HCT116 (cell line): ENCODE data around the gene NDUFV3.

ENCODE experiments used
- EZH2 ChIP-seq: fragments of 200-600 bp; sonication (generic); IDR thresholded peaks from 2 replicates; pipeline ENCODE4 v1.6.1; 2017; ENCODE audit warnings: antibody characterized with exemption, mixed run types
- EZH2phosphoT487 ChIP-seq: fragments of 200-600 bp; IDR thresholded peaks from 2 replicates; pipeline ENCODE4 v1.6.1; 2018; ENCODE audit warnings: antibody characterized with exemption, borderline replicate concordance
- FOSL1 ChIP-seq: IDR thresholded peaks from 2 replicates; pipeline ENCODE4 v1.6.1; 2012; ENCODE audit warnings: low read depth
- POLR2A ChIP-seq: IDR thresholded peaks from 2 replicates; pipeline ENCODE4 v1.7.0; 2011; ENCODE audit warnings: borderline replicate concordance; ENCODE audit not compliant: insufficient read depth, insufficient read length; ENCODE audit errors: extremely low read depth
- POLR2AphosphoS5 ChIP-seq: IDR thresholded peaks from 2 replicates; pipeline ENCODE4 v1.6.1; 2011; ENCODE audit warnings: mild to moderate bottlenecking, low read depth, low read length, moderate library complexity
- RAD21 ChIP-seq: IDR thresholded peaks from 2 replicates; pipeline ENCODE4 v1.6.1; 2012; ENCODE audit warnings: low read depth, mild to moderate bottlenecking
- SIN3A ChIP-seq: IDR thresholded peaks from 2 replicates; pipeline ENCODE4 v1.6.1; 2012; ENCODE audit warnings: low read depth
- SP1 ChIP-seq: IDR thresholded peaks from 2 replicates; pipeline ENCODE4 v1.6.1; 2012; ENCODE audit warnings: low read depth
- SRF ChIP-seq: IDR thresholded peaks from 2 replicates; pipeline ENCODE4 v1.6.1; 2012; ENCODE audit warnings: low read depth
- YY1 ChIP-seq: IDR thresholded peaks from 2 replicates; pipeline ENCODE4 v1.6.1; 2011; ENCODE audit warnings: low read length, low read depth, moderate library complexity, mild to moderate bottlenecking; ENCODE audit not compliant: insufficient replicate concordance; ENCODE audit errors: extremely low read depth
- ZFX ChIP-seq: fragments of 450-650 bp; IDR thresholded peaks from 2 replicates; pipeline ENCODE4 v1.6.1; 2017
- TF ChIP-seq, protein P1 (sequence below), 3 experiments: fragments of 200-600 bp in 1 of 3; sonication (generic) in 1 of 3; IDR thresholded peaks in 2 of 3; conservative IDR thresholded peaks in 1 of 3; 2 replicates each; pipeline ENCODE4 v1.5.1; 2012 to 2017; ENCODE audit warnings: low read depth in 2 of 3, low read length in 2 of 3, antibody characterized with exemption in 1 of 3, borderline replicate concordance in 1 of 3, control low read depth in 1 of 3, mild to moderate bottlenecking in 1 of 3, mixed read lengths in 1 of 3, mixed run types in 1 of 3, moderate library complexity in 1 of 3; ENCODE audit not compliant: insufficient read depth in 1 of 3

DNA sequence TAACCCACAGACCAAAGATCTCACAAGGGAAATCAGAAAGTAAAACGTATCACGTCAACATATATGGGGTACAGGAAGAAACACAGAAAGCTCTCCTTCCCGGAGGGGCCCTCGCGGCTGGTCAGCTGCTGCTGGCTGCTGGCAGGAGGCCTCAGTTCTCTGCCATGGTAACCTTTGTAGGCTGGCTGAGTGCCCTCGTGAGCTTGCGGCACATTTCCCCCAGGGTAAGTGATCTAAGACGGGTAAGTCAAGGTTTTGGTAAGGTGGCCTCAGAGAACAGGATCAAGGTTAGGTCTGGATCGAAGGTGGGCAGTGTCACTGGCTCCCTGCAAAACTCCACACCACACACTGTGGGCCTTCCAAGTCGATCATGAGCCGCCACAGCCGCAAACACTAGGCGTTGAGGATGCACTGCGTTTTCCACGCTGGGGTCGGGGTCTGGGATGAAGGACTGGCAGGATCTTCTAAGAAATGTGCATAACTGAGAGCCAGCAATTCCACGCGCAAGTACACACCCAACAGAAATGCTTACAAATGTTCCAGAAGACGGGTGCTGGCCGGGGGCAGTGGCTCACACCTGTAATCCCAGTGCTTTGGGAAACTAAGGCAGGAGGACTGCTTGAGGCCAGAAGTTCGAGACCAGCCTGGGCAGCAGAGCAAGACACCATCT lies 47.7 kb upstream of the NDUFV3 start:
- TF ChIP-seq, protein P1, sequence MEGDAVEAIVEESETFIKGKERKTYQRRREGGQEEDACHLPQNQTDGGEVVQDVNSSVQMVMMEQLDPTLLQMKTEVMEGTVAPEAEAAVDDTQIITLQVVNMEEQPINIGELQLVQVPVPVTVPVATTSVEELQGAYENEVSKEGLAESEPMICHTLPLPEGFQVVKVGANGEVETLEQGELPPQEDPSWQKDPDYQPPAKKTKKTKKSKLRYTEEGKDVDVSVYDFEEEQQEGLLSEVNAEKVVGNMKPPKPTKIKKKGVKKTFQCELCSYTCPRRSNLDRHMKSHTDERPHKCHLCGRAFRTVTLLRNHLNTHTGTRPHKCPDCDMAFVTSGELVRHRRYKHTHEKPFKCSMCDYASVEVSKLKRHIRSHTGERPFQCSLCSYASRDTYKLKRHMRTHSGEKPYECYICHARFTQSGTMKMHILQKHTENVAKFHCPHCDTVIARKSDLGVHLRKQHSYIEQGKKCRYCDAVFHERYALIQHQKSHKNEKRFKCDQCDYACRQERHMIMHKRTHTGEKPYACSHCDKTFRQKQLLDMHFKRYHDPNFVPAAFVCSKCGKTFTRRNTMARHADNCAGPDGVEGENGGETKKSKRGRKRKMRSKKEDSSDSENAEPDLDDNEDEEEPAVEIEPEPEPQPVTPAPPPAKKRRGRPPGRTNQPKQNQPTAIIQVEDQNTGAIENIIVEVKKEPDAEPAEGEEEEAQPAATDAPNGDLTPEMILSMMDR (IDR thresholded peaks at IDR 0.05 in 2 of 3, conservative IDR thresholded peaks at IDR 0.05 in 1 of 3; ENCODE audit: borderline replicate concordance in 1 of 3, insufficient read depth in 1 of 3, low read depth in 2 of 3, low read length in 2 of 3), result no peak
- TF ChIP-seq POLR2AphosphoS5, result no peak
- TF ChIP-seq SP1, result no peak
- no peak for TF ChIP-seq EZH2
- no peak for TF ChIP-seq YY1
- no peak for TF ChIP-seq FOSL1
- TF ChIP-seq SIN3A, result no peak
- no peak for TF ChIP-seq SRF
- no peak for TF ChIP-seq EZH2phosphoT487
- no peak for TF ChIP-seq ZFX
- TF ChIP-seq POLR2A, result no peak
- TF ChIP-seq RAD21, result no peak
